DOHH2 (cell line): ENCODE measurements around the gene ARNT2.

Experiments used
- H3F3A ChIP-seq: fragments of 200-600 bp; sonication (generic), shearing (Covaris generic); 2 replicates; pipeline ENCODE4 v1.6.0; 2016; ENCODE audit warnings: antibody characterized with exemption, mild to moderate bottlenecking; ENCODE audit not compliant: control insufficient read depth, insufficient read depth
- H3K27ac ChIP-seq: fragments of 200-600 bp; sonication (generic); 2 replicates; pipeline ENCODE4 v1.5.1; 2014; ENCODE audit warnings: low read depth, mild to moderate bottlenecking, low read length, moderate library complexity
- H3K27me3 ChIP-seq: fragments of 200-600 bp; sonication (generic); 2 replicates; pipeline ENCODE4 v1.6.1; 2014; ENCODE audit warnings: mild to moderate bottlenecking, low read length, mixed read lengths; ENCODE audit not compliant: control insufficient read depth
- H3K36me3 ChIP-seq: fragments of 200-600 bp; sonication (generic); 2 replicates; pipeline ENCODE4 v1.6.1; 2014; ENCODE audit warnings: mild to moderate bottlenecking, low read length, moderate library complexity, mixed read lengths; ENCODE audit not compliant: control insufficient read depth
- H3K4me1 ChIP-seq: fragments of 200-600 bp; sonication (generic); 2 replicates; pipeline ENCODE4 v1.6.1; 2014; ENCODE audit warnings: mild to moderate bottlenecking, low read length, mixed read lengths; ENCODE audit not compliant: control insufficient read depth
- H3K4me2 ChIP-seq: fragments of 200-600 bp; sonication (generic); 2 replicates; pipeline ENCODE4 v1.6.0; 2014; ENCODE audit warnings: mild to moderate bottlenecking, low read length, moderate library complexity
- H3K4me3 ChIP-seq: fragments of 200-600 bp; sonication (generic); 2 replicates; pipeline ENCODE4 v1.5.1; 2014; ENCODE audit warnings: mild to moderate bottlenecking, low read length, mixed read lengths
- H3K79me2 ChIP-seq: fragments of 200-600 bp; sonication (generic); 2 replicates; pipeline ENCODE4 v1.6.1; 2014; ENCODE audit warnings: mild to moderate bottlenecking, low read length, mixed read lengths; ENCODE audit not compliant: control insufficient read depth
- H3K9me2 ChIP-seq: fragments of 200-600 bp; sonication (generic); replicated peaks from 2 replicates; pipeline ENCODE4 v1.6.1; 2014; ENCODE audit warnings: mild to moderate bottlenecking, low read length, mixed read lengths; ENCODE audit not compliant: control insufficient read depth
- H3K9me3 ChIP-seq: fragments of 200-600 bp; sonication (generic); 2 replicates; pipeline ENCODE4 v1.6.1; 2014; ENCODE audit warnings: antibody characterized with exemption, low read length, mixed read lengths; ENCODE audit not compliant: control insufficient read depth, insufficient read depth
- H4K20me1 ChIP-seq: fragments of 200-600 bp; sonication (generic); 2 replicates; pipeline ENCODE4 v1.6.0; 2014; ENCODE audit warnings: low read depth, mild to moderate bottlenecking, antibody characterized with exemption, low read length, moderate library complexity; ENCODE audit not compliant: control insufficient read depth, insufficient read depth
- CTCF ChIP-seq: fragments of 200-600 bp; sonication (generic); IDR thresholded peaks from one replicate; pipeline ENCODE4 v1.5.1; 2014; ENCODE audit warnings: antibody characterized with exemption, mild to moderate bottlenecking, low read depth, low read length; ENCODE audit not compliant: poor library complexity, severe bottlenecking
- EZH2phosphoT487 ChIP-seq: fragments of 200-600 bp; sonication (generic); IDR thresholded peaks from 2 replicates; pipeline ENCODE4 v1.6.1; 2017; ENCODE audit warnings: borderline replicate concordance, mild to moderate bottlenecking, antibody characterized with exemption, low read length, moderate library complexity, mixed read lengths

The ARNT2 gene

GRCh38 chr15:80618685-80619400, 214.7 kb downstream of the ARNT2 start:
- H3K27me3 ChIP-seq, result no peaks in the 10 kb centered on the region
- no peak overlapping the region for H3K27ac ChIP-seq
- no peaks in the 10 kb centered on the region for H4K20me1 ChIP-seq
- H3F3A ChIP-seq, result no peaks in the 10 kb centered on the region
- no peaks in the 10 kb centered on the region for H3K36me3 ChIP-seq
- no peaks in the 10 kb centered on the region; the same call in 1 of the 2 replicates for H3K9me3 ChIP-seq
- no peaks in the 10 kb centered on the region for H3K79me2 ChIP-seq
- TF ChIP-seq EZH2phosphoT487, result no peak
- no peak for TF ChIP-seq CTCF
- no peak overlapping the region for H3K4me2 ChIP-seq
- H3K4me1 ChIP-seq, result no peaks in the 10 kb centered on the region
- H3K9me2 ChIP-seq, result no peaks in the 10 kb centered on the region
- no peak overlapping the region for H3K4me3 ChIP-seq

GRCh38 chr15:80619680-80620079, 215.5 kb downstream of the ARNT2 start:
- TF ChIP-seq EZH2phosphoT487 (no peak), CTCF (no peak)
- no peak overlapping the region for H3K4me3 ChIP-seq
- no peak overlapping the region for H3K27ac ChIP-seq
- no peak overlapping the region for H3K4me2 ChIP-seq
- H3K27me3 ChIP-seq, result no peaks in the 10 kb centered on the region
- no peaks in the 10 kb centered on the region for H3K4me1 ChIP-seq
- H3K9me3 ChIP-seq, result no peaks in the 10 kb centered on the region; the same call in 1 of the 2 replicates
- no peaks in the 10 kb centered on the region for H3K79me2 ChIP-seq
- H3K36me3 ChIP-seq, result no peaks in the 10 kb centered on the region
- no peaks in the 10 kb centered on the region for H4K20me1 ChIP-seq
- H3K9me2 ChIP-seq, result no peaks in the 10 kb centered on the region
- H3F3A ChIP-seq, result no peaks in the 10 kb centered on the region

- Histone ChIP-seq H3K4me1 (no peaks in the 10 kb centered on the region), H4K20me1 (no peaks in the 10 kb centered on the region), H3K79me2 (no peaks in the 10 kb centered on the region), H3K9me2 (no peaks in the 10 kb centered on the region), H3K4me3 (no peak overlapping the region), H3K9me3 (no peaks in the 10 kb centered on the region; the same call in 1 of the 2 replicates), H3F3A (no peaks in the 10 kb centered on the region), H3K36me3 (no peaks in the 10 kb centered on the region), H3K27me3 (no peaks in the 10 kb centered on the region), H3K27ac (no peak overlapping the region), H3K4me2 (no peak overlapping the region)
- TF ChIP-seq EZH2phosphoT487 (no peak), CTCF (no peak)
Observed at GRCh38 chr15:80620141-80620540, 216.0 kb downstream of the ARNT2 start.
